Neuron (in vitro differentiated cells): ENCODE data around the gene PHEX.

Experiments used
- H2AFZ ChIP-seq: one replicate; pipeline ENCODE4 v1.6.1; 2013; ENCODE audit warnings: low read depth, mild to moderate bottlenecking, inconsistent platforms, low read length, moderate library complexity
- H3K27me3 ChIP-seq: one replicate; pipeline ENCODE4 v1.6.1; 2013; ENCODE audit warnings: low read length; ENCODE audit not compliant: insufficient read depth
- H3K36me3 ChIP-seq: one replicate; pipeline ENCODE4 v1.6.1; 2013; ENCODE audit warnings: low read length; ENCODE audit not compliant: insufficient read depth
- H3K4me1 ChIP-seq: one replicate; pipeline ENCODE4 v1.6.1; 2013; ENCODE audit warnings: low read length; ENCODE audit not compliant: insufficient read depth
- H3K4me3 ChIP-seq: 2 replicates; pipeline ENCODE4 v1.5.1; 2013; ENCODE audit warnings: mild to moderate bottlenecking, low read length, moderate library complexity
- H3K9me3 ChIP-seq: one replicate; pipeline ENCODE4 v1.6.1; 2013; ENCODE audit warnings: low read length

PHEX gene

DNA sequence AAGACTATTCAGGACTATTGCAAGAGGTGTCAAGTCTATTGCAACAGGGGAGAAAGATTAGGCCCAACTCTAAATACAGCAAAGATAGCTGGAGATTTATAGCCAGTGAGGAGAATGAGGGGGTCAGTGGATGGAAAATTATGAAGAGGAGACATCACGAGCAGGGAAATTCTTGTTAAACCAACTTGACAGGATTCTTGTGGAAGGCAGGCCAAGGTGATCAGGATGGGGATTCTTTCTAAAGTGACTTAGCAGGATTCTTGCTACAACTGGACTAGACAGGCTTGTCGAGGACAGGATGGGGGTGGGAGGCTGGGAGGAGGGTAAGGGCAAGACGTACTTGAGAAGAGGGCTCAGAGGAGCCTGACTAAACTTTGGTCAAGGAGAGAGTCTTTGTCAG lies 89.0 kb downstream of the PHEX start:
- no peak overlapping the region for H3K4me3 ChIP-seq
- H3K27me3 ChIP-seq = peaks cover 2% of the 10 kb centered on the region
- no peaks in the 10 kb centered on the region for H3K9me3 ChIP-seq
- H3K36me3 ChIP-seq = no peaks in the 10 kb centered on the region
- H2AFZ ChIP-seq = no peak overlapping the region
- no peaks in the 10 kb centered on the region for H3K4me1 ChIP-seq

DNA sequence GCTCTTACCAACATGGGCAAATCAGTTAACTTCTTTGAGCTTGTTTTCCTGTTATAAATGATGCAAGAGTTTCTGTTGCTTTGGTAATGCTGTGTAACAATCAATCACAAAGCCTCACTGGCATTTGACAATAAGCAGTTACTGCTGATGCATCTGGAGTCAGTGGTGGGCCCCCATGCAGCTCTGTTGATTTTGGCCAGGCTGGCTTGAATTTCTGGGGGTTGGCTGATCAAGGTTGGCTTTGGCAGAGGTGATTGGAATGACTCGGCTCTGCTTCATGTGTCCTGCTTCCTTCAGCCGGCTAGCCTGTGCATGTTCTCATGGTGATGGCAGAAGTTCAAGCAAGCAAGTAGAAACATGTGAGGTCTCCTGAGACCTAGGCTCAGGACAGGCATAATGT lies 90.4 kb downstream of the PHEX start:
- Histone ChIP-seq H2AFZ (no peak overlapping the region), H3K27me3 (peaks cover 2% of the 10 kb centered on the region), H3K4me3 (no peak overlapping the region), H3K36me3 (no peaks in the 10 kb centered on the region), H3K4me1 (no peaks in the 10 kb centered on the region), H3K9me3 (no peaks in the 10 kb centered on the region)

DNA sequence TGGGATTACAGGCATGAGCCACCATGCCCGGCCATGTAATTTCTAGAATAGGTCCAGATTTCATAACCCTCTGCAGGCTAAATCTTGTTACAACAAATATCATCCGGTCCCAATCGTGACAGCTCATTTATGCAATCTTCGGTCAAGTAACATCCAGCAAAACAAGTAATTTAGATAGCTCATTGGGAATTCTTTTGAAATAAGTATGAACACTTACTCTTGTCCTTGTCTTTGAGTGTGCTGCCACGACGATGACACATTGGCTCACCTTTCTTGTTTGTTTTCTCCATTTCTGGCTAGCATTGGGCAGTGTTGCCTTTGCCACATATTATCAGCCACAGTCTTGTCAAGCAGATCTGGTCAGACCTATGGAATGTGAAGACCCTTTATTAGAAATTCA lies 92.0 kb downstream of the PHEX start:
- H3K4me3 ChIP-seq = no peak overlapping the region
- H3K27me3 ChIP-seq = peaks cover 2% of the 10 kb centered on the region
- no peaks in the 10 kb centered on the region for H3K4me1 ChIP-seq
- no peaks in the 10 kb centered on the region for H3K36me3 ChIP-seq
- H2AFZ ChIP-seq = no peak overlapping the region
- H3K9me3 ChIP-seq = no peaks in the 10 kb centered on the region

DNA sequence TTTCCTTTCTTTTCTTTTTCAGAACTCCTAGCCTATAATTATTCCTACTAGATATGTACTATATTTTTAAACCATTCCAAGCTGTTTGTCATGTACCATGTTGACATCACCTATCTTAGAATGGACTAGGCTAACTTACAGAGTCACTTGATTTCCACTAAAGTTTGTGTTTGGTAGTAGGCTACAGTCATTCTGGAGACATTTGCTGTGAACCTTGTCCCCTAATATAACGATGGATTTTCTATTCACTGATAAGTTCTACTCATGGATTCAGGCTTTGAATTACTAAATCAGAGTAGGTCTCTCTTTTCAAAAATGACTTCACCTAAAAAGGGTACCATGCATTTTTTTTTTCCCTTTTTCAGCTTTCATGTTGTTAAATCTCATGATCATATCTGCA lies 93.4 kb downstream of the PHEX start:
- H3K9me3 ChIP-seq = no peaks in the 10 kb centered on the region
- H2AFZ ChIP-seq = no peak overlapping the region
- H3K36me3 ChIP-seq = no peaks in the 10 kb centered on the region

DNA sequence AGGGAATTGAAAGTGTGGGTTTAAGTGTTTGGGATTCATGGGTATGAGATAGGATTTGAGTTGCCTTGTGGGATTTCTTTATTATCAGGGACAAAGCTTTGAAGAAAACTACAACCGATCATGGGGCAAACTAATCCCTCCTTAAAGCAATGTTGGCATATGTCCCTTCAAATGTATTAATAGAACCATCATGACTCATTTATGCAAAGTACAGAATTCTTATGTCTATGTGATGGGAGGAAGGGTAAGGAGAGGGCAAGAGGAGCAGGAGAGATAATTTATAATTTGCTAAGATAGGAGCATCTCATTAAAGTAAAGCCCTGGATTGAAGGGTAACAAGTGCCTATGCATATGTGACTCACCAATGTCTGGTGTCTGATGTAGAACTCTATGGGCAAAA lies 94.2 kb downstream of the PHEX start:
- Histone ChIP-seq H3K27me3 (peaks cover 5% of the 10 kb centered on the region), H2AFZ (no peak overlapping the region), H3K4me3 (no peak overlapping the region), H3K36me3 (no peaks in the 10 kb centered on the region), H3K4me1 (no peaks in the 10 kb centered on the region), H3K9me3 (no peaks in the 10 kb centered on the region)

More for the DNA sequence above, 93.4 kb downstream of the PHEX start:
- Histone ChIP-seq H3K4me3 (no peak overlapping the region), H3K4me1 (no peaks in the 10 kb centered on the region), H3K27me3 (peaks cover 5% of the 10 kb centered on the region)

DNA sequence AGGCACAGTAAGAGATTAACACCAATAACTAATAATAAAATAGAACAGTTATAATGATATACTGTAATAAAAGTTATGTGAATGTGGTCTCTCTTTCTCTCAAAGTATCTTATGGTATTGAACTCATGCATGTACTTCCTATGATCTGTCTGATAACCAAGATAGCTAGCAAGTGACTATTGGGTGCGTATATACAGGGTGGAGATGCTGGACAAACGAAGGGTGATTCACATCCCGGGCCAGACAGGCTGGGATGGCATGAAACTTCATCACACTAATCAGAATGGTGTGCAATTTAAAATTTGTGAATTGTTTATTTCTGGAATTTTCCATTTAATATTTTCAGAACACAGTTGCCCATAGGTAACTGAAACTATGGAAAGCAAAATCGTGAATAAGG lies 96.8 kb downstream of the PHEX start:
- no peak overlapping the region for H2AFZ ChIP-seq
- H3K4me3 ChIP-seq = no peak overlapping the region
- H3K36me3 ChIP-seq = no peaks in the 10 kb centered on the region
- H3K4me1 ChIP-seq = no peaks in the 10 kb centered on the region
- H3K9me3 ChIP-seq = no peaks in the 10 kb centered on the region
- peaks cover 3% of the 10 kb centered on the region for H3K27me3 ChIP-seq

DNA sequence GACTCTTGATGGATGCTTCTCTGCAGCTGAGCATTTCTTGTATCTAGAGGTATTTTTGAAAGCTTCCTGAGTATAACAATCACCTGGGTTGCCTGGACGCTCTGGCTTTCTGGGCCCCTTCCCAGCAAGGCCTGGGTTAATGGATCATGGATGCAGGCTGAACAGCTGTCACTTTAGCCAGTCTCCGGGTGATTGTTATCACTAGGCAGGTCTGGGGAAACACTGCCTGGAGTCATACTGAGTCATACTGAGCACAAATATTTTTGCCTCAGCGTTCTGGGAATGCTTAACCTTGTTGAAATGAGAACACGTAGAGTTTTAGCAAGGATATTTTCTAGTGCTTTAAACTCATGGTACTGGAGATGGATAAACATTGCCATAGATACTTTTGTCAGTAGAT lies 102.6 kb downstream of the PHEX start:
- peaks cover 14% of the 10 kb centered on the region for H3K4me1 ChIP-seq
- no peaks in the 10 kb centered on the region for H3K36me3 ChIP-seq
- H3K9me3 ChIP-seq = no peaks in the 10 kb centered on the region
- H2AFZ ChIP-seq = no peak overlapping the region
- no peak overlapping the region for H3K4me3 ChIP-seq
- H3K27me3 ChIP-seq = peaks cover 2% of the 10 kb centered on the region

DNA sequence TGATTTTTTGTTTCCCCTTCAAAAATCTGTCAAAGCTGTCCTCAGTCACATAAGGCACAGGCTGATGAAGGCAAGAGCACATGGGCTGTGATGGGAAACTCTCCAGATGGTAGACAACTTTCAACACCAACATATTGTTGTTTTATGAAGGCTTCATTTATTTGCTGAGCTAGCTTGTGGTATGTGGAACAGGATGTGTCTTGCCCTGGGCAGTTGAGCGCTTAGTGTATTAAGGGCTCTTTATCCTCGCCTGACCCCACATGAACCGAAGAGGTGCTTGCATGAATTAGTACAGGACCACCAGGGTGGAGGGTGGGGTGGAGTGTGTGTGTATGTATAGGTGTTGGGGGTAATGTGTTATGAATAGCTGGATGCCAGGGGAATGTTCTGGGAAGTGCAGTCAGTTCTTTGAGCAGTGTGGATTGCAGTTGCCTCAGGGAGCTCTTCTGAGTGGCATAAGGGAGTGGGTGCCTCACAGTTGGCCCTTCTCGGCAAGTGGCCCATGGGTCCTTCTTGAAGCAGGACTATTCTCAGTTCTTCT lies 103.1 kb downstream of the PHEX start:
- H3K9me3 ChIP-seq = no peaks in the 10 kb centered on the region
- H3K36me3 ChIP-seq = no peaks in the 10 kb centered on the region
- no peaks in the 10 kb centered on the region for H3K27me3 ChIP-seq
- H3K4me1 ChIP-seq = peaks cover 14% of the 10 kb centered on the region
- no peak overlapping the region for H2AFZ ChIP-seq
- no peak overlapping the region for H3K4me3 ChIP-seq

DNA sequence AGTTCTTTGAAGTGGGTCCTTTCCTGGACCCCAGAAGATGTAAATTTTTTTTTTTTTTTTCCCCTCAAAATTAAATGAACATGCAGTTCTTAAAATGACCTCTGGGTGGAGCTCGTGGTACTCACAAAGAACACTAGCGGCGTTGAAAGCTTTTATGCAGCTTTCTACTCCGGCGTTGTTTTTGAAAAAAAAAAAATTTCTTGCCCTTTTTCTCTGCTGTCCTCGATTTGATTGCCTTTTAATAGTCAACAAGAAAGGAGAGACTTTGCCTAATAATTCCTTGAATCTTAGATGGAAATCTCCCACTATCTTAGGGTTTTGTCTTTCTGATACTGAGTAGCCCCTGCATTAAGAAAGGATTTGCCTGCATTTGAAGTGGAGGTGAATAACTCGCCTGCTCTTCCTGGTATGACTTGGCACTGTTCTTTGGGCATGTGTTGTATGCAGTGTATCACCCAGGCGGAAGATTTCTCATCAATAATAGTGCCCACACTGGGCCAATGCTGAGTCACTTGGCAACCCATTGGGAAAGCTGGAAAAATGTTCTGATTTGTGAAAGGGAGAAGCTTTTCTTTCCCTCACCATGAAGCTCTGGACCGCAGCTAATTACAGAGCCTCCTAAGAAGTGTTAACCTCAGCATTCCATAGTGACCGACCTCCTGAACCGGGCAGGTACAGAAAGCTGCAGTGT lies 104.0 kb downstream of the PHEX start:
- H3K9me3 ChIP-seq = no peaks in the 10 kb centered on the region
- H3K27me3 ChIP-seq = no peaks in the 10 kb centered on the region
- no peaks in the 10 kb centered on the region for H3K36me3 ChIP-seq
- H3K4me1 ChIP-seq = peaks cover 14% of the 10 kb centered on the region
- no peak overlapping the region for H2AFZ ChIP-seq
- no peak overlapping the region for H3K4me3 ChIP-seq

DNA sequence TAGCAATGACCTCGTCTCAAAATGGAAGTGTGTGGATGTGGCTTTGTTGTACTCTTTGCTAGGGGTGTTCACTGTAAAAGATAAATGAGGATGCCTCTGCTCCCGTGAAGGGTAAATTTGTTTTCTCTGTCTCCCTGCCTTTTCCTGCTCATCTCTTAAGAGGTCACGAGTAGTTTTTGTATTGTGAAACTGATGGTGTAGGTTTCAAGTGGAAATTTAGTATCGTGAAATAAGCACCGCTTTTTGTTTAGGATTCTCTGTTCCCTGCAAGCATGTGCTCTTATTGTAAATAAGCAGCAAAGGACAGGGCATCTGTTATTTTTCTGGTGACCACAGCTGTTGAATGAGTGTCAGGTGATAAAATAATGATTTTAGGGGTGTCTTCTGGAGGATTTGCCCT lies 104.6 kb downstream of the PHEX start:
- H3K36me3 ChIP-seq = no peaks in the 10 kb centered on the region
- H3K4me1 ChIP-seq = peaks cover 14% of the 10 kb centered on the region
- H3K4me3 ChIP-seq = no peak overlapping the region
- H3K27me3 ChIP-seq = no peaks in the 10 kb centered on the region
- no peaks in the 10 kb centered on the region for H3K9me3 ChIP-seq
- H2AFZ ChIP-seq = no peak overlapping the region

DNA sequence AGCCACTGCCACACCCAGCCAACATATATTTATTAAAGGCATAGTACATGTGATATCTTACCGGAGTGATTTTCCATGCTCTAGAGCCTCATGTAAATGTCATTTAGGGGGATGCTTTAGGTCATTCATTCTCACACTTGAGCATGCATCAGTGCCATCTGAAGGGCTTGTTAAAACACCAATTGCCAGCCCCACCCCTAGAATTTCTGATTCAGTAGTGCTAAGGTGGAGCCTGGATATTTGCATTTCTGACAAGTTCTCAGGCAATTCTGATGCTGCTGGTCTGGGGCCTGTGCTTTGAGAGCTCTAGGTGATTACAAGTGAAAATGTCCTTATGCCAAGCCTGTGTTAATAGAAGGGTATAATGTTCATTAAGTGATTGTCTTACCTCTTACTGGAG lies 107.7 kb downstream of the PHEX start:
- Histone ChIP-seq H3K4me1 (peaks cover 10% of the 10 kb centered on the region), H2AFZ (no peak overlapping the region), H3K36me3 (no peaks in the 10 kb centered on the region), H3K27me3 (no peaks in the 10 kb centered on the region), H3K4me3 (no peak overlapping the region), H3K9me3 (no peaks in the 10 kb centered on the region)

DNA sequence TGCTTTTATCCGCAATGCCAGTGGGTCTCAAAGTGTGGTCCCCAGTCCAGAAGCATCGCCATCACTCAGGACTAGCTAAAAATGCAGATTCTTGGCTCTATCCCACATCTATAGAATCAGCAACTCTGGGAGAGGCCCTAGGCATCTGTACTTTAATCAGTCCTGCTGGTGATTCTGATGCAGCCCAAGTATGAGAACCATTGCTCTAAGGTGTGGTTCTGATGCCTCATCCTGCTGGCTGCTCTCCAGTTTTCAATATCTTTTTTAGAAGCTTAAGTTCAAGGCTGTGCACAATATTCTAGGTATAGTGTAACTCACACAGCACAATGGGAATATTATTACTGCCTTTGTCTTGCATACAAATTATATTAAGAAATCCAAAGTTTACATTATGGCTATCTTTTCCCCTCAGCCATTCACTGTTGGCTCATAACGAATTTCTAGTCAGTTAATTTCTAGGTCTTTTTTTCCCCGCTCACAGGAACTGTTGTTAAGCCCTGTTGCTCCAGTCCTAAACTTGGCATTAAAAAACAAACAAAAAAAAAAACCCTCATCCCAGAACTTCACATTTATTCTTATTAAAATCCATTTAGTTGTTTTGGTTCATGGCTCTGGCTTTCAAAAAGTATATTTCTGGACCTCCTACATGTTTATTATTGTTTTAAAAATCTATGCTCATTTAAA lies 109.1 kb downstream of the PHEX start:
- Histone ChIP-seq H3K9me3 (no peaks in the 10 kb centered on the region), H3K4me3 (no peak overlapping the region), H3K27me3 (no peaks in the 10 kb centered on the region), H3K36me3 (no peaks in the 10 kb centered on the region), H2AFZ (no peak overlapping the region), H3K4me1 (no peaks in the 10 kb centered on the region)

DNA sequence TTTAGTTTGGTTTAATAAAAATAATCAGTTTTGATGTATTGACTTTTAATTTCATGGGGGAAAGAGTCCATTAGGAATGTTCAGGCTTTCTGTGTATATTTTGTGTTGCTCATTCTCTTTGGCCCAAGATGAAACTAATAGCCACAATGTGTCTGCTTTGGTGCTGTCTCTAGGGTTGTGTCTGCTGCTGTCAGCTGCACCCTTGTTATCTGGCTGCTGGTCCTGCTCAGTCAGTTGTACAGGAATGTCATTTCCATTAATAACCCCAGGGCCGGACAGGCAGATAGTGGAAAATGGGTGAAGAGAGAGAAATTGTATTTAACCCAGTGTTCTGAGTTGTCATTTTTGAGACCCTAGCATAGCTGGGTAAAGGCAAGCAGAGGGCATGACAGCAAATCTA lies 115.1 kb downstream of the PHEX start:
- no peaks in the 10 kb centered on the region for H3K9me3 ChIP-seq
- no peak overlapping the region for H2AFZ ChIP-seq
- H3K4me3 ChIP-seq = no peak overlapping the region
- no peaks in the 10 kb centered on the region for H3K27me3 ChIP-seq
- no peaks in the 10 kb centered on the region for H3K4me1 ChIP-seq
- H3K36me3 ChIP-seq = no peaks in the 10 kb centered on the region
